WERI-Rb-1 (cell line): ENCODE results near the gene C1orf198.

Source experiments
- DNase-seq: peaks from one replicate; pipeline ENCODE4 v3.0.0-alpha.2; 2020
- H3K27ac ChIP-seq: fragments of 250-450 bp; sonication (Bioruptor Pico); 2 replicates; pipeline ENCODE4 v1.5.1; 2020; ENCODE audit warnings: mild to moderate bottlenecking, moderate library complexity
- H3K27me3 ChIP-seq: fragments of 250-450 bp; sonication (Bioruptor Pico); 2 replicates; pipeline ENCODE4 v1.5.1; 2021; ENCODE audit warnings: mild to moderate bottlenecking, low read depth, moderate library complexity; ENCODE audit not compliant: insufficient read depth, severe bottlenecking
- H3K36me3 ChIP-seq: fragments of 250-450 bp; sonication (Bioruptor Pico); 2 replicates; pipeline ENCODE4 v1.5.1; 2020; ENCODE audit warnings: mild to moderate bottlenecking, moderate library complexity
- H3K4me3 ChIP-seq: 2 replicates; pipeline ENCODE4 v1.5.1; 2011; ENCODE audit warnings: low read depth, mild to moderate bottlenecking, control low read depth, low read length
- H3K9me3 ChIP-seq: fragments of 250-450 bp; sonication (Bioruptor Pico); 2 replicates; pipeline ENCODE4 v1.5.1; 2021; ENCODE audit warnings: mild to moderate bottlenecking, moderate library complexity; ENCODE audit not compliant: severe bottlenecking
- TF ChIP-seq, protein P1 (sequence below): IDR thresholded peaks from 2 replicates; pipeline ENCODE4 v1.5.1; 2011; ENCODE audit warnings: low read depth, mild to moderate bottlenecking, control low read depth, inconsistent platforms, low read length

C1orf198 gene

DNA sequence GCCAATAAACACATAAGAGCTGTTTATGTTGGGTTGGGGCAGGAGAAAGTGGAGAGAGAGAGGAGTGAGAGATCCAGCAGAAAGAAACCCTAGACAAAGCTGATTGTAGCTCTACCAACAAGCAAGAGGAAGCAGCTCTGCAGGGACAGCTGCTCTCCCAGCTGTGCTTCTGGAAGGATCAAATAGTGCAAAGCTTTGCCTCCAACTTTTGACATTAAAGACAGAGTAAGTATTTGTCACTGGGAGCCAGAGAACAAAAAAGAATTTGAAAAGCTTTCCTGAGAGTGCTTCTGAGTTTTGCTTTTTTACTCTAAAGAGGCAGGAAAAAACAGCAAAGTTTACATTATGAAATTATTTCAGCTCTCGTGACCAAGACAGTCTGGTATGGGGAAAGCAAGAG is 28.5 kb upstream of the C1orf198 start:
- no peaks in the 10 kb centered on the region for H3K36me3 ChIP-seq
- no peaks in the 10 kb centered on the region for H3K9me3 ChIP-seq
- no peaks in the 10 kb centered on the region for H3K27me3 ChIP-seq
- H3K4me3 ChIP-seq, result no peak overlapping the region
- no peak overlapping the region for H3K27ac ChIP-seq
- DNase-seq, result no peak
- TF ChIP-seq, protein P1, sequence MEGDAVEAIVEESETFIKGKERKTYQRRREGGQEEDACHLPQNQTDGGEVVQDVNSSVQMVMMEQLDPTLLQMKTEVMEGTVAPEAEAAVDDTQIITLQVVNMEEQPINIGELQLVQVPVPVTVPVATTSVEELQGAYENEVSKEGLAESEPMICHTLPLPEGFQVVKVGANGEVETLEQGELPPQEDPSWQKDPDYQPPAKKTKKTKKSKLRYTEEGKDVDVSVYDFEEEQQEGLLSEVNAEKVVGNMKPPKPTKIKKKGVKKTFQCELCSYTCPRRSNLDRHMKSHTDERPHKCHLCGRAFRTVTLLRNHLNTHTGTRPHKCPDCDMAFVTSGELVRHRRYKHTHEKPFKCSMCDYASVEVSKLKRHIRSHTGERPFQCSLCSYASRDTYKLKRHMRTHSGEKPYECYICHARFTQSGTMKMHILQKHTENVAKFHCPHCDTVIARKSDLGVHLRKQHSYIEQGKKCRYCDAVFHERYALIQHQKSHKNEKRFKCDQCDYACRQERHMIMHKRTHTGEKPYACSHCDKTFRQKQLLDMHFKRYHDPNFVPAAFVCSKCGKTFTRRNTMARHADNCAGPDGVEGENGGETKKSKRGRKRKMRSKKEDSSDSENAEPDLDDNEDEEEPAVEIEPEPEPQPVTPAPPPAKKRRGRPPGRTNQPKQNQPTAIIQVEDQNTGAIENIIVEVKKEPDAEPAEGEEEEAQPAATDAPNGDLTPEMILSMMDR, result no peak

DNA sequence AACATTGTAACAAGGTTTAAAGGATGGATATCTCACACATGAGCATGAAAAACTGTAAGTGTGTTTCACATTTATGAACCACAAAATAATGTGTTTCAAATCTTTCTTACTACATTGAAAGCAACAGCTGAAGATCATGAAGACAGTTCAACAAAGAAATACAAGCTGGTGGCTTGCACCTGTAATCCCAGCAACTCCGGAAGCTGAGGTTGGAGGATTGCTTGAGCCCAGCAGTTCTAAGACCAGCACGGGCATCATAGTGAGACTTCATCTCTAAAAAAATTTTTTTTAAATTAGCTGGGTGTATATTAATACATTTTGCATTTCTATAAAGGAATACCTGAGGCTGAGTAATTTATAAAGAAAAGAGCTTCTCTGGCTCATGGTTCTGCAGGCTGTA is 27.1 kb upstream of the C1orf198 start:
- Histone ChIP-seq H3K36me3 (no peaks in the 10 kb centered on the region), H3K27me3 (no peaks in the 10 kb centered on the region), H3K4me3 (no peak overlapping the region), H3K9me3 (no peaks in the 10 kb centered on the region), H3K27ac (no peak overlapping the region)
- TF ChIP-seq, protein P1, result no peak
- DNase-seq, result no peak

DNA sequence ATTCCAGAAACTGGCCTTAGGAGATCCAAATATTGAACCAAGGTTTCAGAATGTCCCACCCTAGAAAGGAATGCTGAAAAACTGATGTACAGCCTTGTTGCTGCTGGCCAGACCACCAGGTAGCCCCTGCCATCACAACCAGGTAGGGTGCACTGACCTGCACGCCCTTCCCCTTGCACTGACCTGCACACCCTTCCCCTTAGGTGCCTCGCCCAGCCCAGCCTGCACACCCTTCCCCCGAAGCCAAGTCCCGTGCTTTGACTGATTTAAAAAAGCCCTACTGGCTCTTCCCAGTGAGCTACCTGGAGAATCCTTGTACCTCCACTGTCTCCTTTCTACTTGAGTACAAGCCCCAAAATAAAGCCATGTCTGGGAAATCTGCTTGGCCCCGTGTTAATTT is 26.3 kb upstream of the C1orf198 start:
- no peaks in the 10 kb centered on the region for H3K27me3 ChIP-seq
- no peak overlapping the region for H3K27ac ChIP-seq
- H3K4me3 ChIP-seq, result no peak overlapping the region
- H3K36me3 ChIP-seq, result no peaks in the 10 kb centered on the region
- H3K9me3 ChIP-seq, result no peaks in the 10 kb centered on the region
- no peak for DNase-seq
- TF ChIP-seq, protein P1, result no peak

DNA sequence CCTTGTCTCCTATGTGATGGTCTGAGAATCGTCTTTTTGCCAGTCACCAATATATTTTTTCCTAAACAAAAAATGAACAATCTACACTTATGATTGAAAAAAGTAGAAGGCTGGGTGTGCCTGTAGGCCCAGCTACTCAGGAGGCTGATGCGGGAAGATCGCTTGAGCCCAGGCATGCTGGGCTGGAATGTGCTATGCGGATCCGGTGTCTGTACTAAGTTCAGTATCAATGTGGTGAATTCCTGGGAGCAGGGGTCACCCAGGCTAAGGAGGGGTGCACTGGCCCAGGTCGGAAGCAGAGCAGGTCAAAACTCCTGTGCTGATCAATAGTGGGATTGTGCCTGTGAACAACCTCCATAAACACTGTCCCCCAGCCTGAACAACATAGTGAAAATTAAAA is 25.7 kb upstream of the C1orf198 start:
- Histone ChIP-seq H3K27me3 (no peaks in the 10 kb centered on the region), H3K4me3 (no peak overlapping the region), H3K9me3 (no peaks in the 10 kb centered on the region), H3K36me3 (no peaks in the 10 kb centered on the region), H3K27ac (no peak overlapping the region)
- TF ChIP-seq, protein P1, result no peak
- no peak for DNase-seq

DNA sequence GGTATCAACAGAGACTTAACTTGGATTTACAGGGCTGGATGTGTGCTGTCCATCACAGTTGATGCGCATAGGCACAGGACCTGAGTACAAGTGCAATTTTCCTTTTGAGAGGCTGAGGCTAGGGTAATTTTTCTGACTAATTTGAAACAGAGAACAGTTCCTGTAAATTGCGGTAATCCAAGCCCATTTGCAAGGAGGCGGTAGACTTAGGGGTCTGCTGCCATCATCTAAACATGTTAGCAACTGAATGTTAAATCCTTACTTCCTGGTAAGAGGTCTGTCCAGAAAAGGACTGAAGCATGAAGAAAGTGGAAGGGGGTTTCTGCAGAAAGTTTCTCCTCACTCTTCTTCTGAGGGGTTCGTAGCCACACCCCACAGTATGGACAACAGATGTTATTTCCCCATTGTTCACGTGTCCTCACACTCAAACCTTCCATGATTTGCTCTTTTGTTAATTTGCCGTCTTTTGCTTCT is 23.7 kb upstream of the C1orf198 start:
- Histone ChIP-seq H3K27me3 (no peaks in the 10 kb centered on the region), H3K36me3 (no peaks in the 10 kb centered on the region), H3K27ac (no peak overlapping the region), H3K9me3 (no peaks in the 10 kb centered on the region), H3K4me3 (no peak overlapping the region)
- DNase-seq, result no peak
- TF ChIP-seq, protein P1, result no peak

DNA sequence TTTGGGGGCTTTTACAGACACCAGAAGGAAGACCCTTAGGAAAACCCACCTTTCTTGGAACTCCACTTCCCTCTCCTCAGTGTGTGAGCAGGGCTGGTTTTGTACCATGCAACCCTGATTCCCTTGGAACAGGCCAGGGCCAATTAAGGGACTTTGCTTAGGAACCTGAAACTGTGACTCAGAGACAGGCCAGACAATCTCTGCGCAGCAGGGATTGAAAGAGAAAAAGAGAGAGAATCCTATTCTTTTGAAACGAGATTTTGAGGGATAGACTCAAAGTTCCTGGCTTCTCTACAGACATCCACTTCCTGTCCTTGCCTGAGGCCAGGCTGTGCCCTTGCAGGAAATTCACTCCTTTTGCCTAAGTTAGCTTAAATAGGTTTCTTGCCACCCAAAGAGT is 23.1 kb upstream of the C1orf198 start:
- no peak for DNase-seq
- no peak overlapping the region for H3K27ac ChIP-seq
- H3K4me3 ChIP-seq, result no peak overlapping the region
- no peaks in the 10 kb centered on the region for H3K36me3 ChIP-seq
- no peaks in the 10 kb centered on the region for H3K27me3 ChIP-seq
- no peaks in the 10 kb centered on the region for H3K9me3 ChIP-seq
- TF ChIP-seq, protein P1, result no peak
